Activated T-helper 9 cell treated with anti-CD3 and anti-CD28 coated beads, Interleukin-2, amount 50 U/mL, for 16 hours (primary cell): Measurements from ENCODE around the gene DHX57.

ENCODE experiments used
- DNase-seq: peaks from one replicate; pipeline ENCODE4 v3.0.0-alpha.2; 2020; ENCODE audit warnings: low read depth

DHX57 gene

GRCh38 chr2:38751596-38752410, 123.9 kb downstream of the DHX57 start:
- no peak for DNase-seq

GRCh38 chr2:38750891-38751595, 124.7 kb downstream of the DHX57 start, which contains the start of gene SRSF7:
Gene SRSF7, minus strand, starts transcription at chr2:38751361. Its CDS starts 105 bp downstream, at chr2:38751256.
- peak; percentile 96 for DNase-seq

GRCh38 chr2:38750011-38750890, 125.5 kb downstream of the DHX57 start:
- DNase-seq = peak; percentile 36

- no peak for DNase-seq
Measured at GRCh38 chr2:38748943-38749804, 126.6 kb downstream of the DHX57 start.

GRCh38 chr2:38748391-38748790, 127.3 kb downstream of the DHX57 start:
- no peak for DNase-seq

GRCh38 chr2:38747819-38748218, 127.9 kb downstream of the DHX57 start:
- DNase-seq = no peak
